ENCODE measurements around the gene GNB3. TPM values are rescaled to one million over a fixed set of nuclear protein-coding genes. Genes with fewer than 3 reads are reported as not detected.

The GNB3 gene
- total RNA-seq, 2 donors from 2014 or later, result 0.83 to 1.5 TPM

GRCh38 chr12:6820166-6820565, 20.6 kb upstream of the GNB3 start:
- DNase-seq (ENCODE audit: low spot score), result no peak
- H3K27me3 ChIP-seq, result no peaks in the 10 kb centered on the region
- peaks cover 3 to 23% of the 10 kb centered on the region in 2 donors for H3K4me1 ChIP-seq
- TF ChIP-seq, protein P1, sequence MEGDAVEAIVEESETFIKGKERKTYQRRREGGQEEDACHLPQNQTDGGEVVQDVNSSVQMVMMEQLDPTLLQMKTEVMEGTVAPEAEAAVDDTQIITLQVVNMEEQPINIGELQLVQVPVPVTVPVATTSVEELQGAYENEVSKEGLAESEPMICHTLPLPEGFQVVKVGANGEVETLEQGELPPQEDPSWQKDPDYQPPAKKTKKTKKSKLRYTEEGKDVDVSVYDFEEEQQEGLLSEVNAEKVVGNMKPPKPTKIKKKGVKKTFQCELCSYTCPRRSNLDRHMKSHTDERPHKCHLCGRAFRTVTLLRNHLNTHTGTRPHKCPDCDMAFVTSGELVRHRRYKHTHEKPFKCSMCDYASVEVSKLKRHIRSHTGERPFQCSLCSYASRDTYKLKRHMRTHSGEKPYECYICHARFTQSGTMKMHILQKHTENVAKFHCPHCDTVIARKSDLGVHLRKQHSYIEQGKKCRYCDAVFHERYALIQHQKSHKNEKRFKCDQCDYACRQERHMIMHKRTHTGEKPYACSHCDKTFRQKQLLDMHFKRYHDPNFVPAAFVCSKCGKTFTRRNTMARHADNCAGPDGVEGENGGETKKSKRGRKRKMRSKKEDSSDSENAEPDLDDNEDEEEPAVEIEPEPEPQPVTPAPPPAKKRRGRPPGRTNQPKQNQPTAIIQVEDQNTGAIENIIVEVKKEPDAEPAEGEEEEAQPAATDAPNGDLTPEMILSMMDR (IDR thresholded peaks at IDR 0.05), result no peak
- H3K4me3 ChIP-seq, result no peak overlapping the region
- no peaks in the 10 kb centered on the region for H3K9me3 ChIP-seq
- H3K36me3 ChIP-seq, result no peaks in the 10 kb centered on the region
- no peak overlapping the region for H3K27ac ChIP-seq

- Histone ChIP-seq H3K27ac (peak within 1 kb of the TSS; percentile 69 to 73), H3K4me1 (peaks cover 3 to 32% of the 10 kb centered on the region in 2 donors), H3K9me3 (no peaks in the 10 kb centered on the region), H3K27me3 (no peaks in the 10 kb centered on the region), H3K4me3 (peak within 1 kb of the TSS; percentile 49 to 58), H3K36me3 (no peaks in the 10 kb centered on the region)
- no peak for DNase-seq (ENCODE audit: low spot score)
- TF ChIP-seq, protein P1 (IDR thresholded peaks at IDR 0.05), result no peak
Measured at GRCh38 chr12:6821591-6822425, 18.9 kb upstream of the GNB3 start, which contains the start of gene GPR162. Gene GPR162 (plus strand): TSS chr12:6821821. CDS start chr12:6823899, 2,078 bp downstream.

GRCh38 chr12:6822426-6823135, 18.1 kb upstream of the GNB3 start:
- H3K27ac ChIP-seq, result no peak overlapping the region
- TF ChIP-seq, protein P1 (IDR thresholded peaks at IDR 0.05), result no peak

GRCh38 chr12:6823182-6824084, 17.3 kb upstream of the GNB3 start:
- H3K27ac ChIP-seq, result no peak overlapping the region
- no peaks in the 10 kb centered on the region for H3K27me3 ChIP-seq
- no peaks in the 10 kb centered on the region for H3K9me3 ChIP-seq
- H3K4me1 ChIP-seq, result peaks cover 3 to 47% of the 10 kb centered on the region in 2 donors
- TF ChIP-seq, protein P1 (IDR thresholded peaks at IDR 0.05), result no peak
- H3K36me3 ChIP-seq, result no peaks in the 10 kb centered on the region
- H3K4me3 ChIP-seq, result no peak overlapping the region
- no peak for DNase-seq (ENCODE audit: low spot score)

More at GRCh38 chr12:6822426-6823135, 18.1 kb upstream of the GNB3 start:
- Histone ChIP-seq H3K4me3 (peak overlapping the region in 1 of 2 donors; percentile 58), H3K36me3 (no peaks in the 10 kb centered on the region), H3K27me3 (no peaks in the 10 kb centered on the region), H3K9me3 (no peaks in the 10 kb centered on the region), H3K4me1 (peaks cover 3 to 40% of the 10 kb centered on the region in 2 donors)
- no peak for DNase-seq (ENCODE audit: low spot score)

GRCh38 chr12:6824085-6824775, 16.5 kb upstream of the GNB3 start:
- H3K4me1 ChIP-seq, result peaks cover 3 to 51% of the 10 kb centered on the region in 2 donors
- H3K4me3 ChIP-seq, result no peak overlapping the region
- no peak overlapping the region for H3K27ac ChIP-seq
- no peaks in the 10 kb centered on the region for H3K27me3 ChIP-seq
- no peak for DNase-seq (ENCODE audit: low spot score)
- no peaks in the 10 kb centered on the region for H3K9me3 ChIP-seq
- no peaks in the 10 kb centered on the region for H3K36me3 ChIP-seq
- TF ChIP-seq, protein P1 (IDR thresholded peaks at IDR 0.05), result no peak

All from right atrium auricular region (tissue), 2 donors.